Raji (cell line): ENCODE results near the gene DDX60.

Experiments
- POLR2A ChIP-seq: IDR thresholded peaks from 2 replicates; pipeline ENCODE4 v1.6.1; 2011; ENCODE audit warnings: low read depth, low read length, control low read depth; ENCODE audit not compliant: insufficient read depth

Gene DDX60

GRCh38 chr4:168248176-168248710 lies 70.3 kb downstream of the DDX60 start:
- TF ChIP-seq POLR2A: no peak

GRCh38 chr4:168247603-168248002 lies 70.9 kb downstream of the DDX60 start:
- TF ChIP-seq POLR2A: no peak

- TF ChIP-seq POLR2A: no peak
Observed at GRCh38 chr4:168241953-168242352, 76.6 kb downstream of the DDX60 start.

- no peak for TF ChIP-seq POLR2A
Observed at GRCh38 chr4:168240821-168241220, 77.7 kb downstream of the DDX60 start.

GRCh38 chr4:168221301-168221700 lies 97.3 kb downstream of the DDX60 start:
- no peak for TF ChIP-seq POLR2A

GRCh38 chr4:168220893-168221292 lies 97.7 kb downstream of the DDX60 start:
- no peak for TF ChIP-seq POLR2A

- TF ChIP-seq POLR2A: no peak
Observed at GRCh38 chr4:168218645-168219044, 99.9 kb downstream of the DDX60 start.

GRCh38 chr4:168212656-168213055 lies 105.9 kb downstream of the DDX60 start:
- no peak for TF ChIP-seq POLR2A

- no peak for TF ChIP-seq POLR2A
Observed at GRCh38 chr4:168208957-168209614, 109.5 kb downstream of the DDX60 start.

GRCh38 chr4:168203233-168203911 lies 115.2 kb downstream of the DDX60 start:
- TF ChIP-seq POLR2A: no peak

- TF ChIP-seq POLR2A: no peak
Observed at GRCh38 chr4:168200685-168201084, 117.9 kb downstream of the DDX60 start.

- no peak for TF ChIP-seq POLR2A
Observed at GRCh38 chr4:168199260-168199957, 119.1 kb downstream of the DDX60 start.

- no peak for TF ChIP-seq POLR2A
Observed at GRCh38 chr4:168197926-168198325, 120.6 kb downstream of the DDX60 start.

- no peak for TF ChIP-seq POLR2A
Observed at GRCh38 chr4:168188754-168189153, 129.8 kb downstream of the DDX60 start.

- no peak for TF ChIP-seq POLR2A
Observed at GRCh38 chr4:168183717-168184571, 134.6 kb downstream of the DDX60 start.
